AG09309 (cell line): ENCODE measurements around the gene RRP9.

Experiments used
- DNase-seq: peaks from one replicate; pipeline ENCODE4 v3.0.0-alpha.2; 2010; ENCODE audit warnings: low read depth
- H3K4me3 ChIP-seq: 2 replicates; pipeline ENCODE4 v1.5.1; 2011; ENCODE audit warnings: mild to moderate bottlenecking, low read depth, low read length, moderate library complexity; ENCODE audit not compliant: control insufficient read depth
- TF ChIP-seq, protein P1 (sequence below): IDR thresholded peaks from 2 replicates; pipeline ENCODE4 v1.5.1; 2011; ENCODE audit warnings: mild to moderate bottlenecking, low read depth, low read length, inconsistent platforms; ENCODE audit not compliant: insufficient read depth, control insufficient read depth; ENCODE audit errors: missing control alignments

RRP9 gene

GRCh38 chr3:51955175-51955892 lies 13.6 kb upstream of the RRP9 start, which contains the start of gene GPR62:
Gene GPR62 (plus strand): TSS chr3:51955381. CDS start chr3:51955653, 272 bp downstream.
- no peak within 1 kb of the TSS for H3K4me3 ChIP-seq

GRCh38 chr3:51954713-51955112 lies 13.0 kb upstream of the RRP9 start:
- no peak overlapping the region for H3K4me3 ChIP-seq
- no peak for DNase-seq
- TF ChIP-seq, protein P1, sequence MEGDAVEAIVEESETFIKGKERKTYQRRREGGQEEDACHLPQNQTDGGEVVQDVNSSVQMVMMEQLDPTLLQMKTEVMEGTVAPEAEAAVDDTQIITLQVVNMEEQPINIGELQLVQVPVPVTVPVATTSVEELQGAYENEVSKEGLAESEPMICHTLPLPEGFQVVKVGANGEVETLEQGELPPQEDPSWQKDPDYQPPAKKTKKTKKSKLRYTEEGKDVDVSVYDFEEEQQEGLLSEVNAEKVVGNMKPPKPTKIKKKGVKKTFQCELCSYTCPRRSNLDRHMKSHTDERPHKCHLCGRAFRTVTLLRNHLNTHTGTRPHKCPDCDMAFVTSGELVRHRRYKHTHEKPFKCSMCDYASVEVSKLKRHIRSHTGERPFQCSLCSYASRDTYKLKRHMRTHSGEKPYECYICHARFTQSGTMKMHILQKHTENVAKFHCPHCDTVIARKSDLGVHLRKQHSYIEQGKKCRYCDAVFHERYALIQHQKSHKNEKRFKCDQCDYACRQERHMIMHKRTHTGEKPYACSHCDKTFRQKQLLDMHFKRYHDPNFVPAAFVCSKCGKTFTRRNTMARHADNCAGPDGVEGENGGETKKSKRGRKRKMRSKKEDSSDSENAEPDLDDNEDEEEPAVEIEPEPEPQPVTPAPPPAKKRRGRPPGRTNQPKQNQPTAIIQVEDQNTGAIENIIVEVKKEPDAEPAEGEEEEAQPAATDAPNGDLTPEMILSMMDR = no peak

More at GRCh38 chr3:51955175-51955892, 13.6 kb upstream of the RRP9 start, which contains the start of gene GPR62:
- TF ChIP-seq, protein P1 = no peak
- DNase-seq = no peak

DNA sequence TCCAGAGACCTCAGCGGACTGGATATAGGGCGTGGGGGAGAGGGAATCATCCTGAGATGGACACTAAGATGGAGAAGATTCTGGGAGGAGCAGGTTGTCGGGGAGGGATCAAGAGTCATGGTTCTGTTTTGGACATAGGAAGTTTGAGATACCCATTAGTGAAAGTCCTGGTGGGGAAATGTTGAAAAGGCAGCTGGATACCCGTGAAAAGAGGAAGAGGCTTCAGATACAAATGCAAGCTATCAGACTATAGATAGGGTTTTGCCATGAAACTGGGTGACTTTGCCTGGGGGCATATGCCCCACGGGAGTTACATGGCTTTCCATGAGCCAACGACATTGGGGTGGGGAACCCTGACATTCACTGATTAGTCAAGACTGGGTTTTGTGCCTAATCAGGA lies 12.4 kb upstream of the RRP9 start:
- H3K4me3 ChIP-seq = no peak overlapping the region
- TF ChIP-seq, protein P1 = no peak
- DNase-seq = no peak

- no peak overlapping the region for H3K4me3 ChIP-seq
- peak; percentile 52 for DNase-seq
- TF ChIP-seq, protein P1 = no peak
Measured at GRCh38 chr3:51953445-51953844, 11.7 kb upstream of the RRP9 start.

- TF ChIP-seq, protein P1 = no peak
- DNase-seq = no peak
- H3K4me3 ChIP-seq = no peak overlapping the region
Measured at GRCh38 chr3:51950899-51951298, 9.2 kb upstream of the RRP9 start.

- H3K4me3 ChIP-seq = no peak overlapping the region
- DNase-seq = no peak
- TF ChIP-seq, protein P1 = no peak
Measured at GRCh38 chr3:51949121-51949520, 7.4 kb upstream of the RRP9 start.
